Stomach smooth muscle (tissue), 2 donors: Measurements from ENCODE around the gene FAM193B.

Experiments
- H3K27ac ChIP-seq: one replicate; pipeline ENCODE4 v1.7.0; 2013; ENCODE audit warnings: mild to moderate bottlenecking, low read length, inconsistent platforms
- H3K27me3 ChIP-seq, 2 donors: one replicate each; pipeline ENCODE4 v1.7.0; 2013; ENCODE audit warnings: low read length in 2 of 2; ENCODE audit not compliant: insufficient read depth in 2 of 2, control insufficient read depth in 1 of 2
- H3K36me3 ChIP-seq, 2 donors: one replicate each; pipeline ENCODE4 v1.7.0; 2013; ENCODE audit warnings: low read length in 2 of 2; ENCODE audit not compliant: control insufficient read depth in 2 of 2, insufficient read depth in 2 of 2
- H3K4me1 ChIP-seq: one replicate; pipeline ENCODE4 v1.7.0; 2013; ENCODE audit warnings: low read length; ENCODE audit not compliant: control insufficient read depth, insufficient read depth
- H3K4me3 ChIP-seq, 2 donors: one replicate each; pipeline ENCODE4 v1.7.0; 2013; ENCODE audit warnings: low read length in 2 of 2
- H3K9ac ChIP-seq, 2 donors: one replicate each; pipeline ENCODE4 v1.7.0; 2013; ENCODE audit warnings: low read length in 2 of 2, mild to moderate bottlenecking in 1 of 2
- H3K9me3 ChIP-seq, 2 donors: one replicate each; pipeline ENCODE4 v1.7.0; 2013; ENCODE audit warnings: low read length in 2 of 2; ENCODE audit not compliant: control insufficient read depth in 2 of 2
- donor health status: healthy.
- donor health status: Pancreatic carcinoma.

The FAM193B gene

DNA sequence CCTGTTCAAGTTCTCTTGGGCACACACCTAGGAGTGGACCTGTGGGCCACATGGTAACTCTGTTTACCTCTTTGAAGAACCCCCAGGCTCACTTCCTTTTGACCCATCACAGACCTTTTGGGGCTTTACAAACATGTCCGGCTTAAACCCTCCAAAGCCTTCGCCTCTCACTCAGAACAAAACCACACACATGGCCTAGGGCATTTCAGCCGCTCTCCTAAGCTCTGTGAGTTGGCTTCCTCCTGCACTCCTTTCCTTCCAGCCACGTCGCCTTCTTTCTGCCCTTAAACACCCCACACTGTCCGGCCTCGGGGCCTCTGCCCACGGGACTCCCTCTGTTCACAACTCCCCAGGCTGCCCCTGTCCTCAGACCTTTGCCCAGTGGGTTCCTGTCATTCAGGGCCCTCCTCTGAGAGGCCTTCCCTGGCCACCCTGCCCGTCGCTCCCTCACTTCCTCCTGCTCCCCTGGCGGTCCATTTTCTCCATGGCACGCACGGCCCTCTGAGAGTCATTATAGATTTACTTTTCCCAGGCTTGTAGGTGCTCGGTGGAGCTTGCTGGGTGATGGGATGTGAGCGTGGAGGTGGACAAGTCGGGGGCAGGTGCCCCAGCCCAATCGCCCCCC lies 46.7 kb downstream of the FAM193B start:
- Histone ChIP-seq H3K36me3 (peaks cover 20 to 22% of the 10 kb centered on the region in 2 donors), H3K4me1 (no peaks in the 10 kb centered on the region), H3K4me3 (no peak overlapping the region), H3K27me3 (no peaks in the 10 kb centered on the region), H3K9ac (no peak overlapping the region), H3K9me3 (no peaks in the 10 kb centered on the region), H3K27ac (no peak overlapping the region)

DNA sequence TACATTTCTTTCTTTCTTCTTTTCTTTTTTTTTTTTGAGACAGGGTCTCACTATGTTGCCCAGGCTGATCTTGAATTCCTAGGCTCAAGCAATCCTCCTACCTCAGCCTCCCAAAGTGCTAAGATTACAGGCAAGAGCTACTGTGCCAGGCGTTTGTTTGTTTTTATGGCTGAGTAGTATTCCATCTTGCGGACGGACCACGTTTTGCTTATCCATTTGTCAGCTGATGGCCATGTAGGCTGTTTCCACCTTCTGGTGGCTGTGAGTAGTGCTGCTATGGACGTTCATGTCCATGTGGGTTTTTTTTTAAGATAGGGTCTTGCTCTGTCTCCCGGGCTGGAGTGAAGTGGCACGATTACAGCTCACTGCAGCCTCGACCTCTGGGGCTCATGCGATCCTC lies 47.2 kb downstream of the FAM193B start:
- H3K27ac ChIP-seq: no peak overlapping the region
- no peak overlapping the region for H3K4me3 ChIP-seq
- H3K9me3 ChIP-seq: no peaks in the 10 kb centered on the region
- H3K9ac ChIP-seq: no peak overlapping the region
- H3K36me3 ChIP-seq: peaks cover 15 to 17% of the 10 kb centered on the region in 2 donors
- no peaks in the 10 kb centered on the region for H3K4me1 ChIP-seq
- no peaks in the 10 kb centered on the region for H3K27me3 ChIP-seq

DNA sequence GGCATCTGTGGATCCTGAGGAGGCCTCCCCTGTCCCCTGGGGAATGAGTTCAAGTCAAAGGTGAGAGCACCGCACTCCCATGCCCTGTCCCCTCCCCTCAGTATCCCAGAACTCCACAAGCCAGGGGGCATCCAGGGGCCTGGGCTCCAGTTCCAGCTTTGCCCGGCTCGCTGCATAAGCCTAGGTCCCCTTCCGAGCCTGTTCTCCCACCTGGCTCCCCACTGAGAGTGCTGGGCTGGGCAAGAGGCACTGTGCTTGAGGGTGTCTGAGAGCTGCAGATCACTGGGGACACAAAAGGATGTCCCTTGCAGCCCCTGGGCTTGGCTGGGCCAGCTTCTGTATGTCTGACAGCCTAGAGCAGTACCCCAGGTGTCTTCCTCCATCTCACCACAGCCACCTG lies 49.3 kb downstream of the FAM193B start:
- Histone ChIP-seq H3K36me3 (no peaks in the 10 kb centered on the region), H3K9ac (no peak overlapping the region)

DNA sequence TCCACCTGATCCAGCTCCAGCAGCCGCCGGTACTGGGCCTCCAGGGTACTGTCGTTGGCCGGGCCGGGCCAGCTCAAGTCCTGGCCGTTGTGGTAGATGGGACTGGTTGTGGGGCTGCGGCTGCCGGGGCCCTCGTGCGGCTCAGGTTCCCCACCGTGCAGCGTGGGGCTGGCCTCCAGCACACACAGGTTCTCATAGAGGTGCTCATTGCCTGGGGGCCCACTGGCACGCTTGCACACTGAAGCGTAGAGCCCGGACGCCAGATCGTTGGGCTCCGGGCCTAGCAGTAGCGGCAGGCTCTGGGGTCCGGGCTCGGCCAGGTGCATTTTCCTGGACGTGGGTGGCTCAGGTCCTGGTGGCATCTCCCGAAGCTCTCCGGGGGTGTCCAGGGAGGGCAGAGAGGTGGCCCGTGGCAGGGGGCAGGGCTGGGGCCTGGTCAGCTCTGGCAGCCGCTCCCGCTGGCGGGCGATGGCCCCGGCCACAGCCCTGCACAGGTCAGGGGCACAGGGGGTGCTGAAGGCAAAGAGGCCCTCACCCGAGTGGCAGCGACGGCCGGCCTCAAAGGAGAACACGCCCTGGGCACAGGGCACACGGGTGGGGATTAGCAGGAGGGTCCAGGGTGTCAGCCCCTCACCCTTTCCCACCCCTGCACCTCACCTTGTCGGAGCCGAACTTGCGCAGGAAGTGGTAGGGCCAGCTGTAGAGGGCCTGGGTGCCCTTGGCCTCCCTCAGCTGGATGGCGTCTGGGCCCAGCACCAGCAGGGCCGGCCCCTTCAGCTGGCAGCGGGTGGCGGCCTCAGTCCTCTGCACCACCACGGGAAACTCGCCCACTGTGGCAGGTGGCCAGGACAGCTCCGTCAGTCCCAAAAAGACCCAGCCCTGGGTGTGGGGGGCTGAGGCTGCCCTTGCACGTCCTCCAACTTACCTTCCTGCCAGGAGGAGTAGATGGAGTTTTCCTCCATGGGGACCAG lies 50.0 kb downstream of the FAM193B start:
- Histone ChIP-seq H3K4me1 (peaks cover 11% of the 10 kb centered on the region), H3K27me3 (no peaks in the 10 kb centered on the region), H3K9me3 (no peaks in the 10 kb centered on the region), H3K36me3 (no peaks in the 10 kb centered on the region), H3K4me3 (no peak overlapping the region), H3K9ac (no peak overlapping the region), H3K27ac (no peak overlapping the region)

More for the DNA sequence above, 49.3 kb downstream of the FAM193B start:
- Histone ChIP-seq H3K4me1 (peaks cover 11% of the 10 kb centered on the region), H3K27me3 (no peaks in the 10 kb centered on the region), H3K9me3 (no peaks in the 10 kb centered on the region), H3K27ac (no peak overlapping the region), H3K4me3 (no peak overlapping the region)

DNA sequence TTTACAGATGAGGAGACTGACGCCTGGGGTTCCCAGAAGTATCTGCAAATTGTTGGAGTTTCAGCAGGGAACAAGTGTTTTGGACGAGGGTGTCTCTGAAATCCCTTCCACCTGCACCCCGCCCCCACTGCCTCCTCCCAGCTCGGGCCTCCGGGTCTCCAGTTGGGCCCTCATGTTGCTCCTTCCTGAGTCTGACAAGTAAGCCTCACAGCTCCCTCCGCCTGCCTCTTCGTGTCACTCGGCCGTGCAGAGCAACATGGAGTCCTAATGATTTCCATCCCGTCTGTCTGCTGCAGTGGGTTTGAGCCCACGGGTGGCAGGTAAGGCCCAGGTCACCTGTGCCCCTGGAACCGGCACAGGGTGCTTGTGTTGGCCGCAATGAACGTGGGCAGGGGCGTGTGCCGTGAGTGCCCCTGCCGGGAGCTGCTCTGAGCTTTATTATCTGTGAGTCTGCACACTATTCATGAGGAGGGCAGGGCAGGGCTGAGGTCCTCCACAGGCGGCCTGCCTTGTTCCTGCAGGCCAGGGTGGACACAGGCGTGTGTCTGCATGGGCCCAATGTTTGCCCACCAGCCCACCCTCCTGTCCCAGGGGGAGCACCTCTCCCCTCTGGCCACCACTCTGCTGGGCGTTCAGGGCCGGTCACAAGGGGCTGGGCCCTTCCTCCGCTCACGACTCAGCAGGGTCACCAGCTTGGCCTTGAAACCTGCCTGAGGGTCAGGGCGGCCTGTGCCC lies 50.8 kb downstream of the FAM193B start:
- Histone ChIP-seq H3K27me3 (no peaks in the 10 kb centered on the region), H3K27ac (no peak overlapping the region), H3K36me3 (no peaks in the 10 kb centered on the region), H3K9me3 (no peaks in the 10 kb centered on the region), H3K4me1 (peaks cover 14% of the 10 kb centered on the region), H3K9ac (no peak overlapping the region), H3K4me3 (no peak overlapping the region)

DNA sequence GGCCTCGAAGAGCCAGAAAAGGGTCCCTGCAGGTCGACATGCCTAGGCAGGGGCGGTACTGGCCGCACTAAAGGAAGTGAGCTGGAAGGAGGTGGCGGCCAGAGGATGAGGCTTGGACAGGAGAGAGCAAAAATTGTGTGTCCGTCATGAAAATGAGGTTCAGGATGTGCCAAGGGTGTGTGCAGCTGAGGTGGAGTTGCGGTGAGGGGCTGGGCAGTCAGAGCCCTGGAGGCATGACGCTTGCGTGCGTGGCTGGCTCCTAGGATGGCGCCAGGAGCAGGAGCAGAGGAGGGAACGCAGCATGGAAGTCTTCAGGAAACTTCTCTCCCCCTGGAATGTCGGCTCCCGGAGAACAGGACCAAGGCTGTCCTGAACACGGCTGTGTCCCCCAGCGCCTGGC lies 51.5 kb downstream of the FAM193B start:
- Histone ChIP-seq H3K9me3 (no peaks in the 10 kb centered on the region), H3K9ac (no peak overlapping the region), H3K4me3 (no peak overlapping the region), H3K36me3 (no peaks in the 10 kb centered on the region), H3K4me1 (peaks cover 20% of the 10 kb centered on the region), H3K27me3 (no peaks in the 10 kb centered on the region), H3K27ac (no peak overlapping the region)

DNA sequence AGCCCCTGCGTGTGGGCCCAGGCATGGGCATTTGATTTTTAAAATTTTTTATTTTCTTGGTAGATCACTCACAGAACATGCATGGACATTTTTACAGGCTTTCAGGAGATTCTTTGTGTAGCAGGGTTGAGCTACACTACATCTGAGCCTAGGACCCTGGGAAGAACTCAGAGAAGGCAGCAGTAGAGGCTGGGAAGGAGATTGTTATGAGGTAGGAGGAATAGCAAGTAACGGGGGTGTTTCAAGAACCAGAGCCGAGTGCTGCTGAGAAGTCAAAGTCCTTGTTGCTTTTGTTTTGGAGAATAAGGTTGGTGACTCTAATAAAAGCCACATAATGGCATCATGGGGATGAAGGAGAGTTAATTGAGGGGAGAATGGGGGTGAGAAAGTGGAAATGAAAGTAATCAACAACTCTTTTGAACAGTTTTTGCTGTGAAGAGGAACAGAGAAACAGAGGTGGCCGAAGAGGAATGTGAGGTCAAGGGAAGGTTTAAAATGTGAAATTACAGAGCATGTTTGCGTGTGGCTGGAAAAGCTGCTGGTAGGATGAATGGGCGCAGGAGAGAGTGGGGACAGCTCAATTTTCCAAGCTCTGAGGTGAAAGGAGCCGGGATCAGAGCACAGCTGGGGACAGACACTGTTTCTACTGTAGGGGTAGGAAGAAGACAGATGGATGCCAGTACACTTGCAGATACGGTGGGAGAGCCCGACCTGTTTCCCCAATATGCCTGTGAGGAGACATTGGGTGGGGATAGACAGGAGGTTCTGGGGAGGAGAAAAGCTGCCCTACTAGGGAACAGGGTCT lies 52.3 kb downstream of the FAM193B start:
- Histone ChIP-seq H3K27me3 (no peaks in the 10 kb centered on the region), H3K4me1 (peaks cover 22% of the 10 kb centered on the region), H3K36me3 (no peaks in the 10 kb centered on the region), H3K9ac (no peak overlapping the region), H3K9me3 (no peaks in the 10 kb centered on the region), H3K4me3 (no peak overlapping the region), H3K27ac (no peak overlapping the region)

DNA sequence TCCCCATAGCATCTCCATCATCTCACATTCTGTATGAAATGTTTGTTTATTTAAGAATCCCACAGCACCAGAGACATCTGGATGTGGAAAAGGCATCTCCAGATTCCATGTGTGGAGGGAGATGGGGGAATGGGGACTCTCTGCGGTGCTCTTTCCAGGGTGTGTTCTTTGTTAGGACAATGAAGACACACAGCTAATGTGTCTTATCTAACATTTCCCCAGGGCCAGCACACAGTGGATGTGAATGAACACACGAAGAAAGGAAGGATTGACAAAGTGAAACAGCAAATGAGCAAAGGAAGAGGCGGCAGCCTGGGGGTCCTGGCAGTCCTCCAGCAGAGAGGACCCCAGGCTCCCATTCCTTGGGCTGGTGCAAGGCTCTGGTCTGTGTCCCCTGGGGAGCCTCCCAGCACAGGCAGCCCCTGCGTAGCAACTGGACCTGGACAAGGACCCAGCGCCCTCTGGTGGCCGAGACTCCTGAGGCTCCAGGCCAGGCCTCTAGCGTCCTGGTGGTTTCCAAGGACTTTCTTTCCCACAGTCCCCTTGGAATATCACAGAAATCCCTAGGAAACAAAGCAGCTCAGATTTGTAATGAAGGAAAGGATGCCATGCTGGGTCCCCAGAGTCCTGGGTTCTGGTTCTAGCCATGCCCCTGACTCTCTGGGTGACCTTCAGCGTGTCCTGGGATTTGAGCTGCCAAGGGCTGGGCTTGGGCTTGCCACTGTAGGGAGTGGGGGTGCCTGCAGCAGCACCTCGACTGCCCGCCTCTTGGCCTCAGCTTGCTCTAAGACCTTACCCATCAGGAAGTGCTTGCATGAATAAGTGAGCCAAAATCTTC lies 53.5 kb downstream of the FAM193B start:
- H3K36me3 ChIP-seq: peaks cover under 1 to 3% of the 10 kb centered on the region in 2 donors
- H3K27me3 ChIP-seq: no peaks in the 10 kb centered on the region
- H3K4me3 ChIP-seq: no peak overlapping the region
- H3K9me3 ChIP-seq: no peaks in the 10 kb centered on the region
- H3K9ac ChIP-seq: peak overlapping the region in 1 of 2 donors; percentile 29
- H3K4me1 ChIP-seq: peaks cover 28% of the 10 kb centered on the region
- H3K27ac ChIP-seq: peak overlapping the region; percentile 31

DNA sequence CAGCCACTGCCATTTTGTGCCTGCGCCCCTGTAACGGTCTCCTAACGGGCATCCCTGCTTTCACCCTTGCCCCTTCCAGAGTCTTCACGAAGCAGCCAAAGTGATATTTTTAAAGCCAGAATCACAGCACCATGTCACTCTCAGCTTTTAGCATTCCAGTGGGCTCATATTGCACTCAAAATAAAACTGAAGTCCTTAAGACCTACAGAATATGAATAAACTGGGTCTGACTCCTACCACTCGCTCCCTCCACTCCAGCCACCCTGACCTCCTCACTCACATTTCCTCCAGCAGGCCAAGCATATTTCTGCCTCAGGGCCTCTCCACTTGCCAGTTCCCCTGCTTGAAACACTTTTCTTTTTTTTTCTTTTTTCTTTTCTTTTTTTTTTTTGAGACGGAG lies 54.5 kb downstream of the FAM193B start:
- Histone ChIP-seq H3K9me3 (no peaks in the 10 kb centered on the region), H3K27ac (no peak overlapping the region), H3K9ac (no peak overlapping the region), H3K4me1 (peaks cover 39% of the 10 kb centered on the region), H3K27me3 (no peaks in the 10 kb centered on the region), H3K36me3 (peaks cover 3% of the 10 kb centered on the region in 2 donors), H3K4me3 (no peak overlapping the region)
